HEK293T (cell line): ENCODE results near the gene LINC00632.

Experiments used
- ARNT ChIP-seq: fragments of 450-650 bp; IDR thresholded peaks from 2 replicates; pipeline ENCODE4 v1.6.1; 2017; ENCODE audit warnings: mild to moderate bottlenecking
- BHLHE40 ChIP-seq: fragments of 450-650 bp; IDR thresholded peaks from 2 replicates; pipeline ENCODE4 v1.6.1; 2016; ENCODE audit warnings: mild to moderate bottlenecking, moderate library complexity, borderline replicate concordance
- ELF4 ChIP-seq: fragments of 450-650 bp; IDR thresholded peaks from 2 replicates; pipeline ENCODE4 v1.6.1; 2017; ENCODE audit warnings: antibody characterized with exemption
- FOXA1 ChIP-seq: fragments of 450-650 bp; IDR thresholded peaks from 2 replicates; pipeline ENCODE4 v1.6.1; 2016; ENCODE audit warnings: mild to moderate bottlenecking
- FOXM1 ChIP-seq: fragments of 450-650 bp; IDR thresholded peaks from 2 replicates; pipeline ENCODE4 v1.6.1; 2017; ENCODE audit warnings: mild to moderate bottlenecking, borderline replicate concordance
- L3MBTL2 ChIP-seq: fragments of 450-650 bp; conservative IDR thresholded peaks from 2 replicates; pipeline ENCODE4 v1.6.1; 2016; ENCODE audit warnings: mild to moderate bottlenecking
- LEF1 ChIP-seq: fragments of 450-650 bp; IDR thresholded peaks from 2 replicates; pipeline ENCODE4 v1.6.1; 2017; ENCODE audit warnings: mild to moderate bottlenecking, borderline replicate concordance
- NFRKB ChIP-seq: fragments of 450-650 bp; IDR thresholded peaks from 2 replicates; pipeline ENCODE4 v1.6.1; 2016; ENCODE audit warnings: mild to moderate bottlenecking, moderate library complexity
- SP1 ChIP-seq: fragments of 450-650 bp; IDR thresholded peaks from 2 replicates; pipeline ENCODE4 v1.6.1; 2017
- SUZ12 ChIP-seq: fragments of 450-650 bp; IDR thresholded peaks from 2 replicates; pipeline ENCODE4 v1.6.1; 2016; ENCODE audit warnings: mild to moderate bottlenecking
- TARDBP ChIP-seq: fragments of 450-650 bp; IDR thresholded peaks from 2 replicates; pipeline ENCODE4 v1.6.1; 2016

DNA sequence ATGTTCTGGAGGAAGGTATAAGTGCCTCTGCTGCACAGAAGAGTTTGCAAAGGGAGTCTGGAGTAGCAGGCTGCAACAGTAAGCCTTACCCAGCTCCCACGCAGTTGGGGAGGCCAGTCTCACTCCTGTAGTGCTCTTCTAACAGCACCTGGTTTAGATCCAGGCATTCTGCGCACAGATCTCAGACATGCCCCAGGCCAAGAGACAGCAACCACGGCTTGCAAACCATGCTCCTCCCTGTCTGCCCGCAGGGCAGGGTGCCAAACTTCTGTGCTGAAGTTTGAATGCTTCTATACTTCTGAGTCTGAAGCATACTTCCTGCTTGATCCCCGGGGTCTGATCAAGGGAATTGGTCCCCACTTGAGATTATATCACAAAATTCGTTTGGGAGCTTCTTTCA is 106.3 kb downstream of the LINC00632 start:
- no peak for TF ChIP-seq NFRKB
- no peak for TF ChIP-seq SUZ12
- no peak for TF ChIP-seq ARNT
- TF ChIP-seq L3MBTL2 = no peak
- TF ChIP-seq FOXM1 = no peak
- no peak for TF ChIP-seq FOXA1
- no peak for TF ChIP-seq LEF1
- TF ChIP-seq TARDBP = no peak
- no peak for TF ChIP-seq SP1
- TF ChIP-seq ELF4 = no peak
- TF ChIP-seq BHLHE40 = no peak
